Endodermal cell (in vitro differentiated cells): ENCODE data around the gene GPR176. TPM values are rescaled to one million over a fixed set of nuclear protein-coding genes. Genes with fewer than 3 reads are reported as not detected.

ENCODE experiments used
- DNase-seq: peaks from one replicate; pipeline ENCODE4 v3.0.0-alpha.2; 2017
- H3K27ac ChIP-seq: 2 replicates; pipeline ENCODE4 v1.5.1; 2013; ENCODE audit warnings: mild to moderate bottlenecking, low read depth, low read length, moderate library complexity
- H3K27me3 ChIP-seq: 2 replicates; pipeline ENCODE4 v1.6.1; 2013; ENCODE audit warnings: mild to moderate bottlenecking, low read length, moderate library complexity; ENCODE audit not compliant: insufficient read depth, control insufficient read depth, poor library complexity, severe bottlenecking
- H3K36me3 ChIP-seq: 2 replicates; pipeline ENCODE4 v1.7.0; 2013; ENCODE audit warnings: mild to moderate bottlenecking, low read length, moderate library complexity; ENCODE audit not compliant: control insufficient read depth, insufficient read depth
- H3K4me1 ChIP-seq: one replicate; pipeline ENCODE4 v1.7.0; 2013; ENCODE audit warnings: low read length; ENCODE audit not compliant: control insufficient read depth, insufficient read depth
- H3K4me3 ChIP-seq: 2 replicates; pipeline ENCODE4 v1.5.1; 2013; ENCODE audit warnings: mild to moderate bottlenecking, low read length, moderate library complexity
- H3K9ac ChIP-seq: 2 replicates; pipeline ENCODE4 v1.6.1; 2013; ENCODE audit warnings: mild to moderate bottlenecking, low read length, moderate library complexity; ENCODE audit not compliant: poor library complexity, severe bottlenecking; ENCODE audit errors: extremely low read depth
- H3K9me3 ChIP-seq: 2 replicates; pipeline ENCODE4 v1.6.1; 2013; ENCODE audit warnings: mild to moderate bottlenecking, low read length, moderate library complexity; ENCODE audit not compliant: control insufficient read depth
- H3K27ac Mint-ChIP-seq: 2 replicates; pipeline ENCODE4 v1.8.0; 2020; ENCODE audit warnings: mixed read lengths
- H3K27me3 Mint-ChIP-seq: 2 replicates; pipeline ENCODE4 v1.8.0; 2021; ENCODE audit warnings: mild to moderate bottlenecking, mixed read lengths; ENCODE audit not compliant: insufficient read depth
- H3K36me3 Mint-ChIP-seq: 2 replicates; pipeline ENCODE4 v1.8.0; 2020; ENCODE audit warnings: low read depth, mixed read lengths
- H3K4me1 Mint-ChIP-seq: 2 replicates; pipeline ENCODE4 v1.8.0; 2020; ENCODE audit warnings: mixed read lengths
- H3K4me3 Mint-ChIP-seq: 2 replicates; pipeline ENCODE4 v1.8.0; 2020; ENCODE audit warnings: mild to moderate bottlenecking, moderate library complexity, mixed read lengths
- H3K9me3 Mint-ChIP-seq: 2 replicates; pipeline ENCODE4 v1.8.0; 2020; ENCODE audit warnings: mild to moderate bottlenecking, mixed read lengths
- CTCF ChIP-seq: fragments of 200-600 bp; sonication (generic); conservative IDR thresholded peaks from 2 replicates; pipeline ENCODE4 v1.5.0; 2021; ENCODE audit warnings: antibody characterized with exemption, mild to moderate bottlenecking
- WGBS, 2 experiments: methylation state at CpG; one replicate each; pipeline versions ENCODE4 v1.1.5 to v1.1.7; 2013; ENCODE audit warnings: missing lambda C conversion rate in 2 of 2, mixed read lengths in 1 of 2; ENCODE audit not compliant: insufficient coverage in 1 of 2, insufficient read length in 1 of 2; 5-methylcytosine and 5-hydroxymethylcytosine counted together
- total RNA-seq, 2 donors: library from RNA; stranded (reverse); fragmentation: NEBNext Ultra II Directional in 1 of 2; extraction: Animal tissue kit (Norgen Biotek cat#: 25700) in 1 of 2; gene quantifications; 2 replicates in 1 of 2; 3 replicates in 1 of 2; pipeline ENCODE4 v1.2.1, GENCODE V29; 2021

The GPR176 gene
- total RNA-seq, 2 donors from 2014 or later: 26.0 to 31.1 TPM

GRCh38 chr15:39830166-39830565 is 89.9 kb downstream of the GPR176 start:
- Mint-ChIP-seq H3K27me3 (no peaks in the 10 kb centered on the region), H3K36me3 (no peaks in the 10 kb centered on the region), H3K9me3 (no peaks in the 10 kb centered on the region), H3K4me1 (peaks cover 18% of the 10 kb centered on the region), H3K4me3 (no peak overlapping the region), H3K27ac (no peak overlapping the region)
- H3K36me3 ChIP-seq: no peaks in the 10 kb centered on the region
- H3K27ac ChIP-seq: no peak overlapping the region
- no peaks in the 10 kb centered on the region for H3K27me3 ChIP-seq
- H3K9ac ChIP-seq: no peak overlapping the region
- peaks cover 2% of the 10 kb centered on the region for H3K4me1 ChIP-seq
- TF ChIP-seq CTCF: no peak
- no peak for DNase-seq
- 85% methylated on average over 1 of the region's 1 CpG; no CpG with 5 or more reads in 1 of the 2 experiments for WGBS, 2 experiments
- no peaks in the 10 kb centered on the region for H3K9me3 ChIP-seq
- H3K4me3 ChIP-seq: no peak overlapping the region

GRCh38 chr15:39828374-39828931 is 91.6 kb downstream of the GPR176 start:
- TF ChIP-seq CTCF: no peak
- no peak overlapping the region for H3K9ac ChIP-seq
- H3K36me3 ChIP-seq: no peaks in the 10 kb centered on the region
- no peaks in the 10 kb centered on the region for H3K9me3 ChIP-seq
- Mint-ChIP-seq H3K4me3 (no peak overlapping the region), H3K27ac (no peak overlapping the region), H3K36me3 (peaks cover 6% of the 10 kb centered on the region), H3K27me3 (no peaks in the 10 kb centered on the region), H3K4me1 (peaks cover 18% of the 10 kb centered on the region), H3K9me3 (peaks cover 6% of the 10 kb centered on the region)
- H3K27ac ChIP-seq: no peak overlapping the region
- 87 to 88% methylated on average over 6 of the region's 6 CpGs for WGBS, 2 experiments
- H3K4me3 ChIP-seq: no peak overlapping the region
- DNase-seq: peak; percentile 53
- peaks cover 2% of the 10 kb centered on the region for H3K4me1 ChIP-seq
- H3K27me3 ChIP-seq: no peaks in the 10 kb centered on the region

DNA sequence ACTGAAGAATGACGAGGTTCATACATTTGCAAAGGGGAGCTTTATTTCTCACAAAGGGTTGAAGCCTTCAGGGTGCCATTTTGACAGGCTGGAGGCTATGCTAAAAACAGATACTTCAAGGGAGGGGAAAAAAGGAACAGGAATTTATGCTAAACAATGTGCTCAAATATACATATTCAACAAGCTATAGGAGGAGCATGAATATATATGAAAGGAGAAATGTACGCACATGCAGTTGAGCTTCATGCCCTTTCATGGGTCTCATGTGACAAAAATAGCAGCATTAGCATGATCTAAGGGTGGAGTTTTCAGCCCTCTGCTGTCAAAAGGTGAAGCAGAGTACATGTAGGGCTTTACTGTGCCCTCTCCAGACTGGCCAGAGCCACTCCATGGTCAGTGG is 93.1 kb downstream of the GPR176 start:
- no peak overlapping the region for H3K27ac ChIP-seq
- TF ChIP-seq CTCF: no peak
- WGBS, 2 experiments: 93 to 100% methylated on average over 1 to 2 of the region's 2 CpGs
- H3K4me1 ChIP-seq: peaks cover 2% of the 10 kb centered on the region
- H3K36me3 ChIP-seq: no peaks in the 10 kb centered on the region
- H3K9ac ChIP-seq: no peak overlapping the region
- no peak overlapping the region for H3K4me3 Mint-ChIP-seq
- H3K9me3 Mint-ChIP-seq: peaks cover 6% of the 10 kb centered on the region
- H3K9me3 ChIP-seq: no peaks in the 10 kb centered on the region
- H3K27me3 Mint-ChIP-seq: no peaks in the 10 kb centered on the region
- DNase-seq: no peak
- peaks cover 18% of the 10 kb centered on the region for H3K4me1 Mint-ChIP-seq
- peaks cover 6% of the 10 kb centered on the region for H3K36me3 Mint-ChIP-seq
- no peaks in the 10 kb centered on the region for H3K27me3 ChIP-seq
- H3K4me3 ChIP-seq: no peak overlapping the region
- H3K27ac Mint-ChIP-seq: no peak overlapping the region
